DMS114 treated with DMSO at 0.1 percent for 48 hours (cell line): ENCODE measurements around the gene SYNDIG1.

ENCODE experiments used
- DNase-seq: peaks from one replicate; lab custom pipeline; 2025; ENCODE audit not compliant: unreplicated experiment; lab: John Stamatoyannopoulos, UW

The SYNDIG1 gene

GRCh38 chr20:24653306-24653705 lies 183.9 kb downstream of the SYNDIG1 start:
- DNase-seq = no peak

GRCh38 chr20:24654425-24654824 lies 185.0 kb downstream of the SYNDIG1 start:
- DNase-seq = no peak

- DNase-seq = no peak
These were observed 187.0 kb downstream of the SYNDIG1 start for GRCh38 chr20:24656391-24656790.

GRCh38 chr20:24657196-24657595 lies 187.8 kb downstream of the SYNDIG1 start:
- no peak for DNase-seq

GRCh38 chr20:24657878-24658620 lies 188.6 kb downstream of the SYNDIG1 start:
- DNase-seq = no peak

- DNase-seq = no peak
These were observed 189.7 kb downstream of the SYNDIG1 start for GRCh38 chr20:24658920-24659660.

- DNase-seq = no peak
These were observed 190.4 kb downstream of the SYNDIG1 start for GRCh38 chr20:24659835-24660234.

- DNase-seq = no peak
These were observed 191.2 kb downstream of the SYNDIG1 start for GRCh38 chr20:24660651-24661050.

GRCh38 chr20:24661255-24661654 lies 191.8 kb downstream of the SYNDIG1 start:
- no peak for DNase-seq

GRCh38 chr20:24662322-24662721 lies 192.9 kb downstream of the SYNDIG1 start:
- DNase-seq = no peak

GRCh38 chr20:24662752-24663365 lies 193.4 kb downstream of the SYNDIG1 start:
- no peak for DNase-seq

- DNase-seq = no peak
These were observed 194.1 kb downstream of the SYNDIG1 start for GRCh38 chr20:24663496-24663895.

GRCh38 chr20:24664266-24664986 lies 195.0 kb downstream of the SYNDIG1 start:
- no peak for DNase-seq

- DNase-seq = no peak
These were observed 195.8 kb downstream of the SYNDIG1 start for GRCh38 chr20:24665196-24665595.

- no peak for DNase-seq
These were observed 196.3 kb downstream of the SYNDIG1 start for GRCh38 chr20:24665741-24666191.

GRCh38 chr20:24667689-24668383 lies 198.4 kb downstream of the SYNDIG1 start:
- no peak for DNase-seq

GRCh38 chr20:24668384-24668702 lies 198.9 kb downstream of the SYNDIG1 start:
- DNase-seq = no peak

- DNase-seq = no peak
These were observed 199.4 kb downstream of the SYNDIG1 start for GRCh38 chr20:24668791-24669190.

GRCh38 chr20:24669701-24670100 lies 200.3 kb downstream of the SYNDIG1 start:
- DNase-seq = no peak

GRCh38 chr20:24670341-24670872 lies 201.0 kb downstream of the SYNDIG1 start:
- no peak for DNase-seq

GRCh38 chr20:24670981-24671380 lies 201.6 kb downstream of the SYNDIG1 start:
- no peak for DNase-seq
